HG03575 (cell line): ENCODE measurements around the gene SHB.
A peak's percentile ranks its signal among the peaks of the same experiment; 100 is the strongest.

Experiments used
- ATAC-seq: cut with Tn5 transposase; IDR thresholded peaks from one replicate; pipeline ENCODE4 v1.9.1; 2021; ENCODE audit not compliant: unreplicated experiment, insufficient number of reproducible peaks, low FRiP score; ENCODE audit errors: extremely low read depth

The SHB gene

DNA sequence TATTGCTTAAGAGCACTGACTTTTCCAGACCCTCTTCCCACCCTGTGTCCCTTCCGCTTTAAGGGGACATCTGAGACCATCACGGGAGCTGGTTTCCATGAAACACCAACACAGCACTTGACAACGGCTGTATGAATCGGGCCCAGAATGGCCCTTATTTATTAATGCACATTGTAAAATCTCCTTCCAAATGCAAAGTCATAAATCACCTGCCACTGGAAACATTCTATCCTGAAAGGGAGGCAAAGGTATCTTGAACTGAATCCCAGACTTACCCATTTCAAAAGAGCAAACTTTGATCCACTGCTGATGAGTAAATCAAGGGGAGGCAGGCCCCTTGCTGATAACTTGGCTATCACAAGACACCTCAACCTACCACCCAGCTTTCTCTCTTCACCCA lies 37.4 kb downstream of the SHB start:
- no peak for ATAC-seq

DNA sequence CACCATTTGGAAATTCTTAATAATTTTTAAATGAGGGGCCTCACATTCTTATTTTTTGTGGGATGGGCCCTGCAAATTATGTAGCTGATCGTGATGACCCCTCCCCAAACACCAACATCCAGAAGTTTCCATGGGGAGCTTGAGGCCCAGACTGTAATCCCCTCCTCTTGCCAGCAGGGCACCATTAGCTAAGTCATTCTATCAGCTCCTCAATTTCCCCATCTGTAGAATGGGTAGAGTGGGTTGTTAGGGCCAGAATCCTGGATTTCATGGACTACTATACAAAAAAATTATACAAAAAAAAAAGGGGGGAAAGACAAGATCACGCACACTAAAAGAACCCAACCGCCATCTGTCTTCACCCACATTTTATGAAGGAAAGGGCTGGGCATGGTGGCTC lies 38.4 kb downstream of the SHB start:
- no peak for ATAC-seq

DNA sequence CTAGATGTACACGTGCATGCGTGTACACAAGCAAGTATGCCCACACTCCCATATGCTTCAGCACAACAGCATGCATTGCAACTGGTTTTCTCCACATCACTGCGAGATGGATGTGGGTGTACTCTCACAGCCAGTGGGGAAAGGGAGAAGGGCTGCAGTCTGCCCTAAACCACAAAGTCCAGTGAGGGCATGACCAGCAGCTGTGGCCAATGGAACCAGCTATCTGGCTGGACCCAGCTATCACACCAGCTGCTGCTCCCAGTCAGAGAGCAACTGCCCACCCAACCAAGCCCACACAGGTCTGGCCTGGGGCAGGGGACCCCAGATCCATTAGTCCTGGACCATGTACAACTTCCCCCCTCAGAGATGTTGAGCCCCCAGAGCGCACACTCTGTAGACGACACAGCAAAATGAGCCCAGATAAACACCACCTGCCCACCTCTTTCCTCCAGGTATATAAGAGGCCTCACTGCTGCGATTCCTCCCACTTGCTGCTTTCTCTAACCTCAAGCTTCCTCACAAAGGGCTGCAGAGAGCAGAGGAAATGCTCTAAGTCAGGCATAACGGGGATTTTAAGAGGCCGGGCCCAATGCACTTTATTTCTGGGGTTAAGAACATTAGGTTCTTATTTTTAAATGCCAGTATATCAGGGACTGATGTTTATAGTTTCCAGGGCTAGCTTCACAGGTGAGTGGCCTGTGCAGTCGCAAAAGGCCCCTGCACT lies 39.0 kb downstream of the SHB start:
- ATAC-seq: peak; percentile 40

GRCh38 chr9:38027714-38028113 lies 41.3 kb downstream of the SHB start:
- ATAC-seq: no peak

DNA sequence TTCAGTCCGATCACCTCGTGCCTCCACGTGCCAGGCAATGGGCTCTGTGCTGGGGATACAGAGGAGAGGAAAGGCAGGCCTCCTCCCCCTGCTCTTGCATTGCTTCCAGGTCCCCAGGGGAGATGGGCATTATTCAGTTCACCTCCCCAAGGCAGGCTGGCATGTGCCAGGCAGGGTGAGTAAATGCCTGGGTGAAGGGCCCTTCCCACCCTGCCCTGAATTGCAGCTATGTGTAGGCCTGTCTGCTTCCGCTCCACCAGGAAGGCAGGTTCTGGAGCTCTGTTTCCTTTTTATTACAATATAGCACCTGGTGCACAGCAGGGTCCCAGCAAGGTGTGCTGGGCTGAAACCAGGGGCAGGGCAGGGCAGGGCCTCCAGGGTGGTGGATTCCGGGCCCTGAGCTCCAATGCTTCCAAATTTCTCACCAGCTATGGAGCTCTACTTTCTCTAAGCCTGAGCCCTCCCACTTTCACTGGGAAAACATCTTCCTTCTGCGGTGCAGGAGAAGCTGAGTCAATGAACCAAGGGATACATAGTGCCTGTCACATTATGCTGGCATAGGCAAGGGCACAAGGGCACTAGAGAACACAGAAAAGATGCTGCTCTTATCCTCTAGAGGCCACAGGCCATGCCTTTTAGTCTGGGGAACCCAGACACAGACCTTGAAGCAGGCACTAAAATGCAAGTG lies 42.0 kb downstream of the SHB start:
- no peak for ATAC-seq

DNA sequence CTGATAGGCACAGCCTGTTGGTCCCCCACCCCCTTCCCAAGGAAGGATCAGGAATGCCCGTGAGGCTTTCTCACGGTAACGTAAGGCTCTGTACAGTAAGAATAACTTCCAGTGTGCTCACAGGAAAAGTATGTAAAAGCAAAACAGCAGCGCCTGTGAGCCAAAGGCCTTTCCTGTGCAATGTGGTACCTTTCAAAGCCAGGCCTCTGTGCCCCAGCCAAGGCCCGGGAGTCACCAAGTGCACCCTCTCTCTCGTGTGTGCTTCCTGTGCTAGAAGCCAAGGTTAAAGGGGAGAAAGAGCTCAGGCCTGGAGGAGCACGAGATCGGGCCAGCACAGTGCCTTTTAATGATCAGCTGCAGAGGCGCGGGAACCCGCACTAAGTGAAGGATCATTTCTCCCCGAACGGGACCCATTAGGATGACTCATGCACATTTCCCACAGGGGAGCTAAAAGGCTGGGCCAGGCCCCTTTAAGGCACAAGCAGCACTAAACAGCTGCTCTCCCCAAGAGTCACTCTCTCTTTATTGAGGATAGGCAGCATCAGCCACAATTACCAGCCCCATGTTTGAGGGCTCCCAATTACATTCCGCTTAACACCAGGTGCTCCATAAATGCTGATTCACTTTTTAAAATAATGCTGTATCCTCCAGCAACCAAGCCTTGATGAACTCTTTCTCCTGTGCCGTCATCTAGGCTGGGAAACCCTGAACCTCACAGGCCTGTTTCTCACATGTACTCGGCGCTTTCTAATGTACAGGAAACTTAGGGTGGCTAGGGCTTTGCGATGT lies 42.8 kb downstream of the SHB start:
- no peak for ATAC-seq

DNA sequence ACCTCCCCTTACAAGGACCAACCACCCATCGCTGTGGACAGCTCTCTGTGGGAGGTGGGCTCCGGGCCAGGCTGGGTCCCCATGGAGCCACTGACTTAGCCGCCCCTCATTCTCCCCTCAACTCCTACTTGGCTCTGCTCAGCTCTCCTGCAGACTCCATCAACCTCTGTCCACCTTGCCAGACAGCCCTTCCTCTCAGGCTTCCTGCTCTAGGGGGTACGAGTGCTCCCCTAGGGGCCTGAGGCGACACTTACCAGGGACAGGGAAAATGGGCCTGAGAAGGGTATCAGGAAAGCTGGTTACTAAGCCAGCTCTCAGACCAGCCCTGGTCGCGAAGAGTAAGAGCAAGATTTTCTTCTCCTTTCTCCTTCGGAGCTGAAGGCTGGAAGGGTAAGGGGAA lies 43.9 kb downstream of the SHB start:
- no peak for ATAC-seq

DNA sequence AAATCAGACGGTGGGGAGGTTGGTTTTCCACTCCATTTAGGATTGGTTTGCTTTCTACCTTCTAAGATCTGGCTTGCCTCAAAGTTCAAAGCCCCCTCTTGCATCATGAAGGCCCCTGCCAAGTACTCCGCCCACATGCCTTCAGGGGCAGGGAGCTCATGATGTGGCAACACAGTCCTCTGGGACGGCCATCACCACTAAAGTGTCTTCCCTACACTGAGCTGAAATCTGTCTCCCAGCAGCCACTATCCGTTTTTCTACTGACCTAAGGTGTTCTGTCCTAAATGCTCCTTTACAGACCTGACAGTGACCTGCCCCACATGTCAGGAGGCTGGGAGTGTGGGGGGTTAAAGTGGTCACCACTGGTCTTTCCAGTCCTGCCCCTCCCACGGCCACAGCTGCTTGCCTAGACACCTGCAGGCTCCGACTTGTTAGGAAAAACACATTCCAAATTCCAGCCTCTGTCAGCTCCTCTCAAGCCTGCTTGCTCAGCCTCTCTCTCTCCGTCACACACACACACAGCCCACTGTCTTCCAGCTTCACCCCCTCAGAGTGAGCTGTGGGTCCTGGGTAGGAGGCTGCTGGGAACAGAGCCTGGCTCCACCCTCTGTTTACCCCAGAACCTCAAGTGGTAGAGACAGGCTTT lies 44.9 kb downstream of the SHB start:
- no peak for ATAC-seq

DNA sequence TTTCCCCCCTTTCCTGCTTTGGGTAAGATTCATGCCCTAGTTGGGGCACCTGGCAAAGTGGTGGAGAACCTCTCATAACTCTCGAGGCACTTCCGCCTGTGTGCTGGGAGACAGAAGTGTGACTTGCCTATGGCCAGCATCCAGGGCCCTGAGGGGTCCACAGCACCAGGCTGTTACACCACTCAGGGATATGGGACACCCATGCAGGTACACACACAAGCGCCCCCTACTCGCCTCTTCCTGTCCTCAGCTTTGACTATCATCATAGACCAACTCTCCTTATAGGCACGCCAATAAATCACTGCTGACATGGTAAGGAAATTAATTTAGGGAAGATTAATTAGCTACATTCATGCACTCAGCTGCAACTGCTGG lies 45.4 kb downstream of the SHB start:
- no peak for ATAC-seq

- no peak for ATAC-seq
Measured at GRCh38 chr9:38022995-38023394, 46.0 kb downstream of the SHB start.

DNA sequence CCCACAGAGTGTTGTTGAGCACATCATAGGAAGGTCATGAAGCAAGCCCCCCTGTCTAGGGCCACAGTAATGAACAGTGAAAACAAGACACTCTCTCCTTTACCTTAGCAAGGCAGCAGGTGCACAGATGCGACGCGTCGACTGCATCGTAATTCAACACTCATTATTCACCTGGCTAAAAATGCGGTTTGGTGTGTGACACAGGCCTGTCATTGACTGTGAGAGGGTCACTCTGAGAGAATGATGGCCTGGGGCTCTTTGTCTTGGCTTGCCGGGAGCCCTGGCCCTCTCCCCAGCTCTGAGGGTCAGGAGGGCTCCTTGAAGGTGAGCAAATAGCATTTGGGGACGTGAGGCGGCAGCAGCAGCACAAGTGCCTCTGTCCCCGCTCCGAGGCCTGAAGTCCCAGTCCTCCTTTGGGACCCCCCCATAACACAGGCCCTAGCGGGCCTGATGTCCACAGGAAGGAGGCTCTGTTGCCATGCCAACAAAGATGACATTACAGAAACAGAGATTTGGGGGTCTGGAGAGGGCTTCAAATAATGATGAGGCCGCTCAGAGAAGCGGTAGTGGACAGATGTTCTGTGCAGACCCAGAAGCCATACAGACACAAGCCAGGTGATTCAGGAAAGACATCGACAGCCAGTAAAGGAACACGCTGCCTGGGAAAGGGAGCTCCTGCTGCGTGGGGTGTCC lies 46.7 kb downstream of the SHB start:
- no peak for ATAC-seq

GRCh38 chr9:38020151-38021076 lies 48.6 kb downstream of the SHB start:
- ATAC-seq: no peak

- ATAC-seq: no peak
Measured at GRCh38 chr9:38019731-38020130, 49.3 kb downstream of the SHB start.

DNA sequence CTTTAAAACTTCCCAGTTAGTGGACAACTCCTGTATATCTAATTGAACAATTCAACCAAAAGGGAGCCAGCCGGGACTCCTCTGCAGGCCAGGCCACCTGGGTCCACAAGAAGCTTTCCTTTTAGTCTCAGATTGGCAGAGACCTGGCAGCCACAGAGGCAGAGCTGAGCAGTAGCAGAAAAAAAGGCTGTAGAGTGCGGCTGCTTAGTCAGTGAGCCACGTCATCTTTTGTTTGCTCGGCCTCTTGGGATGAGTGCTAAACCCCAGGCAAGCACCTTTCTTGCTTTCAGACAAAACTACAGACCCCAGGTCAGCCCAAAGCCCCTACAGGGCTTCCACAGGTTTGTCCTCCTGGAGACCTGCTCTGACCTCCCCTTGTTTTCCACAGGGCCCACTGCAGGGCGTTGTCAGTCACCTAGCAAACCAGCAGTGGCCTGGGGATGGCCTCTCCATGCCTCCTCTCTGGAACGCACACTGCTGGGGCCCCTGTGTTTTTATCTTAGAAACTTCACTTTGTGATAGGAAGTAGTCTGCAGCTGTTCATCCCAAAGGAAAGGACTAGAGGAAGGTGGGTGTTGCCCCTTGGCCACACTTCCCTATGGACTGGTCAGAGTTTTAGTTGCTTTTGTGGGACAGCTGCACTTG lies 49.9 kb downstream of the SHB start:
- ATAC-seq: no peak

DNA sequence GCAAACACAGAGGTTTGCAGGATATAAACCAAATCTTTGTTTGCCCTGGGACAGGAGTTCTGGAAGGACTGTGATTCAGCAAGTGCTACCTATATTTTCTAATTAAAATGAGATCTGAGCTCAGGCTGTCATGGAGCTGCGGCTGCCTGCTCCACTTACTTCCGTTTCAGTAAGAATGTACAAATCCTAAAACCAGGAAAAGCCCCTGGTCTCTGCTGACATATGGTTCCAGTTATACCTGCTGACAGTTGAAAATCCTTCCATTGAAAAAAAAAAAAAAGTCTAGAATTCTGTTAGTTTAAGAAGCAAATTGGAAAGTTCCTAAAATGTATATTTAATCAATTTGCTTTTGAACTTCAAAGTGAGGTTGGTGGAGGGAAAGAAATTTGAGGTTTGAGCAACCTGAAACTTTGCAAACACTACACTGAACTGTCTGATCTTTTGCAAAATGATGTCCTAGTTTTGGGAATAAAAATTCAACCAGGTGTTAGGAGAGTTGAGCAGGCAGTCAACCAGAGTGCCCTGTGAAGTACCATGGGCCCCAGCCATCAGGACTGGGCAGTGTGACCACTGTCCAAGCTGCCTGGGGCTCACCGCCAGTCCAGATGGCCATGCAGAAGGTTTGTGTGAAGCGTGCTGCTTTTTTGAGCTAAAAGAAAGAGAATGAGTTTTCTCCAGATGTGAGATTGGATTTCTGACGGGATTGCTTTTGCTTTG lies 50.6 kb downstream of the SHB start:
- no peak for ATAC-seq

DNA sequence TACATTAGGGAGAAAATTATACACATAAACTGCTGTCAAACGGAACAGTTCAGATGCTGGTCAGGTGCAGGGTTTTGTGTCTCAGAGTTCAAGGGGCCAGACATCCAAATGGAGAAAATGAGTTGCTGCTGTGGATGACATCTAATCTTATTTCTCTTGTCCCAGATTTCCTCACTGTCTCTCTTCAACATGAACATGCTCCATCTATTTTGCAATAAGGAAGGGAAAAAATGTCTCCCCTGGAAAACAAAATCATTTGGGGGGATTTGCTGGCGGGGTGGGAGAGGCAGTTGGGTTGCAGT lies 51.2 kb downstream of the SHB start:
- no peak for ATAC-seq

GRCh38 chr9:38017149-38017884 lies 51.7 kb downstream of the SHB start:
- ATAC-seq: no peak
